Prostate gland (tissue), 2 donors: Measurements from ENCODE around the gene CCL20. TPM values are rescaled to one million over a fixed set of nuclear protein-coding genes. Genes with fewer than 3 reads are reported as not detected.

Experiments used
- DNase-seq: peaks from one replicate; pipeline ENCODE4 v3.0.0-alpha.2; 2019; ENCODE audit warnings: low spot score
- H3K27ac ChIP-seq, 2 donors: fragments of 200-600 bp; sonication (generic); 2 replicates each; pipeline ENCODE4 v1.5.1; 2017 to 2019
- H3K27me3 ChIP-seq: fragments of 200-600 bp; sonication (generic); replicated peaks from 2 replicates; pipeline ENCODE4 v1.5.1; 2019; ENCODE audit not compliant: insufficient read depth
- H3K36me3 ChIP-seq, 2 donors: fragments of 200-600 bp; sonication (generic); 1 replicate in 1 of 2; 2 replicates in 1 of 2; pipeline versions ENCODE4 v1.5.1 to v1.8.1; 2017 to 2019
- H3K4me1 ChIP-seq: fragments of 200-600 bp; sonication (generic); replicated peaks from 2 replicates; pipeline ENCODE4 v1.5.1; 2019
- H3K4me3 ChIP-seq, 2 donors: fragments of 200-600 bp; sonication (generic); 2 replicates each; pipeline ENCODE4 v1.5.1; 2017 to 2019
- H3K9me3 ChIP-seq: fragments of 200-600 bp; sonication (generic); 2 replicates; pipeline ENCODE4 v1.5.1; 2017
- CTCF ChIP-seq, 4 experiments: fragments of 200-600 bp in 2 of 4; fragments of 450-650 bp in 2 of 4; sonication (generic) in 2 of 4; IDR thresholded peaks; 1 replicate in 3 of 4; 2 replicates in 1 of 4; pipeline ENCODE4 v1.5.1; 2016 to 2019; ENCODE audit warnings: antibody characterized with exemption in 4 of 4, mild to moderate bottlenecking in 2 of 4, moderate library complexity in 2 of 4
- POLR2A ChIP-seq: fragments of 450-650 bp; IDR thresholded peaks from one replicate; pipeline ENCODE4 v1.6.1; 2016; ENCODE audit warnings: antibody characterized with exemption, mild to moderate bottlenecking
- POLR2AphosphoS5 ChIP-seq: sonication (generic); formaldehyde crosslinking; IDR thresholded peaks from one replicate; pipeline ENCODE4 v1.6.1; 2017; ENCODE audit warnings: antibody characterized with exemption
- WGBS: methylation state at CpG from one replicate; pipeline ENCODE4 v1.1.5; 2018; 5-methylcytosine and 5-hydroxymethylcytosine counted together
- intact Hi-C: fragments of 100-400 bp; cut with DNase I; formaldehyde crosslinking; loops from one replicate; pipeline ENCODE4 v1.14.2; 2022
- total RNA-seq, 2 donors: library from RNA; depleted of rRNA; stranded (reverse); fragments of >200 nt; gene quantifications; one replicate each; pipeline ENCODE4 v1.1.0, GENCODE V29; 2016

The CCL20 gene
- total RNA-seq: 1 to 10 TPM in 1 of 2 donors, not detected in 1; 1.6 TPM

GRCh38 chr2:227813562-227814353 is at the start of gene CCL20:
Gene CCL20 (plus strand): TSS chr2:227813842. CDS start chr2:227813912, 70 bp downstream.
- H3K27ac ChIP-seq: no peak within 1 kb of the TSS

GRCh38 chr2:227765788-227766372 is 47.8 kb upstream of the CCL20 start:
- no peak overlapping the region for H3K27ac ChIP-seq
- H3K4me3 ChIP-seq: no peak overlapping the region
- H3K9me3 ChIP-seq: no peaks in the 10 kb centered on the region
- no peaks in the 10 kb centered on the region for H3K27me3 ChIP-seq
- 71% methylated on average over 4 of the region's 4 CpGs for WGBS
- no peaks in the 10 kb centered on the region for H3K4me1 ChIP-seq
- no peaks in the 10 kb centered on the region for H3K36me3 ChIP-seq
- no peak for DNase-seq
- intact Hi-C loops: loop anchor here (5.0 kb wide), 3 partner anchors 109 to 359 kb away; partner anchors contain the start of gene AGFG1
- TF ChIP-seq POLR2AphosphoS5 (no peak), POLR2A (no peak), CTCF (IDR thresholded peaks at IDR 0.05) (no peak)

More at GRCh38 chr2:227813562-227814353, at the start of gene CCL20:
- WGBS: 71% methylated on average over 9 of the region's 9 CpGs
- no peak for DNase-seq
- H3K27me3 ChIP-seq: no peaks in the 10 kb centered on the region
- no peak for TF ChIP-seq POLR2A
- TF ChIP-seq POLR2AphosphoS5: no peak
- no peak for TF ChIP-seq CTCF (IDR thresholded peaks at IDR 0.05)
- H3K4me3 ChIP-seq: no peak within 1 kb of the TSS
- no peaks in the 10 kb centered on the region for H3K36me3 ChIP-seq
- H3K9me3 ChIP-seq: no peaks in the 10 kb centered on the region
- intact Hi-C loops: no loop called here
- no peaks in the 10 kb centered on the region for H3K4me1 ChIP-seq

GRCh38 chr2:227766373-227766883 is 47.2 kb upstream of the CCL20 start:
- H3K27ac ChIP-seq: no peak overlapping the region
- intact Hi-C loops: loop anchor here (5.0 kb wide), 3 partner anchors 109 to 359 kb away; partner anchors contain the start of gene AGFG1

GRCh38 chr2:227767830-227768229 is 45.8 kb upstream of the CCL20 start:
- no peak for DNase-seq
- intact Hi-C loops: loop anchor here (5.0 kb wide), 3 partner anchors 111 to 361 kb away; partner anchors contain the start of gene AGFG1
- TF ChIP-seq POLR2A (no peak), CTCF (IDR thresholded peaks at IDR 0.05) (no peak), POLR2AphosphoS5 (no peak)

More at GRCh38 chr2:227766373-227766883, 47.2 kb upstream of the CCL20 start:
- no peaks in the 10 kb centered on the region for H3K27me3 ChIP-seq
- TF ChIP-seq POLR2AphosphoS5 (no peak), CTCF (IDR thresholded peaks at IDR 0.05) (peak; percentile 71 to 79 (median 76))
- no peak overlapping the region for H3K4me3 ChIP-seq
- DNase-seq: peak; percentile 62
- no peaks in the 10 kb centered on the region for H3K9me3 ChIP-seq
- no peaks in the 10 kb centered on the region for H3K36me3 ChIP-seq
- 31% methylated on average over 11 of the region's 11 CpGs for WGBS
- no peaks in the 10 kb centered on the region for H3K4me1 ChIP-seq

More at GRCh38 chr2:227767830-227768229, 45.8 kb upstream of the CCL20 start:
- WGBS: 94% methylated on average over 22 of the region's 22 CpGs
- no peak overlapping the region for H3K27ac ChIP-seq
- H3K4me1 ChIP-seq: no peaks in the 10 kb centered on the region
- H3K4me3 ChIP-seq: no peak overlapping the region
- no peaks in the 10 kb centered on the region for H3K9me3 ChIP-seq
- H3K27me3 ChIP-seq: no peaks in the 10 kb centered on the region
- H3K36me3 ChIP-seq: no peaks in the 10 kb centered on the region
